Endothelial cell of umbilical vein (primary cell): ENCODE data around the gene OR6K2. TPM values are rescaled to one million over a fixed set of nuclear protein-coding genes. Genes with fewer than 3 reads are reported as not detected.
"Not testable (repeated sequence)": the region's sequence is repeated elsewhere in the genome, so short reads cannot be mapped to it uniquely, and the experiment has no call there.

ENCODE experiments used
- BruUV-seq: library from RNA; stranded (reverse); fragments of 400-500 nt; replicated peaks from 2 replicates; lab custom pipeline; 2021; lab: Mats Ljungman, UMichigan
- CTCF ChIA-PET: fragments of 300-600, 350-600 bp; sonication (Branson Sonifier 250); formaldehyde crosslinking; loops from one replicate; lab custom pipeline; 2021; ENCODE audit warnings: antibody characterized with exemption, inconsistent platforms; lab: Charles Lee
- POLR2A ChIA-PET: fragments of 300-600, 350-600 bp; sonication (Branson Sonifier 250); formaldehyde crosslinking; loops from one replicate; lab custom pipeline; 2021; ENCODE audit warnings: antibody characterized with exemption, inconsistent platforms; lab: Charles Lee
- DNase-seq: peaks from one replicate; pipeline ENCODE4 v3.0.0-alpha.2; 2011; ENCODE audit warnings: low read depth, low spot score
- FAIRE-seq: peaks from 2 replicates; lab custom pipeline; 2011; peaks lifted over from hg19 to GRCh38; lab: Jason Lieb, UNC
- H2AFZ ChIP-seq: 2 replicates; pipeline ENCODE4 v1.6.0; 2012; ENCODE audit warnings: low read depth, low read length, control low read depth, inconsistent platforms
- H3K27ac ChIP-seq: 2 replicates; pipeline ENCODE4 v1.5.1; 2011; ENCODE audit warnings: low read depth, mild to moderate bottlenecking, control low read depth, low read length, moderate library complexity; ENCODE audit not compliant: insufficient read depth
- H3K27me3 ChIP-seq, 2 experiments: 2 replicates each; pipeline versions ENCODE4 v1.6.0 to v1.6.1; 2011; ENCODE audit warnings: low read length in 2 of 2, mixed read lengths in 1 of 2; ENCODE audit not compliant: control insufficient read depth in 2 of 2, insufficient read depth in 2 of 2
- H3K36me3 ChIP-seq, 2 experiments: 2 replicates in 1 of 2; 3 replicates in 1 of 2; pipeline ENCODE4 v1.5.1; 2011; ENCODE audit warnings: low read length in 2 of 2, mild to moderate bottlenecking in 1 of 2, moderate library complexity in 1 of 2; ENCODE audit not compliant: control insufficient read depth in 2 of 2, insufficient read depth in 2 of 2; ENCODE audit errors: extremely low read depth in 1 of 2
- H3K4me1 ChIP-seq: 3 replicates; pipeline ENCODE4 v1.5.1; 2011; ENCODE audit warnings: mild to moderate bottlenecking, low read length; ENCODE audit not compliant: control insufficient read depth, insufficient read depth; ENCODE audit errors: extremely low read depth
- H3K4me2 ChIP-seq: 2 replicates; pipeline ENCODE4 v1.6.1; 2011; ENCODE audit warnings: low read length, control low read depth, mixed read lengths; ENCODE audit not compliant: insufficient read depth
- H3K4me3 ChIP-seq, 3 experiments: fragments of 200-600 bp in 1 of 3; sonication (generic), shearing (Covaris generic) in 1 of 3; replicated peaks in 1 of 3; 2 replicates each; pipeline ENCODE4 v1.5.1; 2011 to 2016; ENCODE audit warnings: control low read depth in 3 of 3, low read length in 3 of 3, mild to moderate bottlenecking in 2 of 3, inconsistent platforms in 1 of 3, low read depth in 1 of 3, moderate library complexity in 1 of 3; ENCODE audit not compliant: insufficient read depth in 1 of 3
- H3K79me2 ChIP-seq: 2 replicates; pipeline ENCODE4 v1.6.0; 2012; ENCODE audit warnings: low read length, inconsistent platforms; ENCODE audit not compliant: control insufficient read depth, insufficient read depth
- H3K9ac ChIP-seq: replicated peaks from 2 replicates; pipeline ENCODE3; 2011; ENCODE audit warnings: low read length, control low read depth; ENCODE audit not compliant: insufficient read depth; ENCODE audit errors: extremely low read depth
- H3K9me1 ChIP-seq: replicated peaks from 3 replicates; pipeline ENCODE4 v1.6.0; 2011; ENCODE audit warnings: mild to moderate bottlenecking, low read length; ENCODE audit not compliant: control insufficient read depth, insufficient read depth; ENCODE audit errors: extremely low read depth
- H3K9me3 ChIP-seq: replicated peaks from 2 replicates; pipeline ENCODE4 v1.5.1; 2012; ENCODE audit warnings: low read length, inconsistent platforms; ENCODE audit not compliant: control insufficient read depth, insufficient read depth
- H4K20me1 ChIP-seq: replicated peaks from 2 replicates; pipeline ENCODE3; 2011; ENCODE audit warnings: mild to moderate bottlenecking, low read length; ENCODE audit not compliant: control insufficient read depth, insufficient read depth; ENCODE audit errors: extremely low read depth
- EZH2 ChIP-seq: IDR thresholded peaks from 2 replicates; pipeline ENCODE4 v1.6.1; 2012; ENCODE audit warnings: borderline replicate concordance, low read depth, mild to moderate bottlenecking, moderate library complexity, low read length, inconsistent platforms; ENCODE audit not compliant: severe bottlenecking
- FOS ChIP-seq: IDR thresholded peaks from 2 replicates; pipeline ENCODE4 v1.6.1; 2011; ENCODE audit warnings: mild to moderate bottlenecking, low read length, moderate library complexity, borderline replicate concordance; ENCODE audit not compliant: insufficient read depth
- GATA2 ChIP-seq: IDR thresholded peaks from 2 replicates; pipeline ENCODE4 v1.7.0; 2011; ENCODE audit warnings: low read depth, mild to moderate bottlenecking, moderate library complexity, mixed read lengths, low read length; ENCODE audit not compliant: insufficient read length, insufficient read depth
- JUN ChIP-seq: IDR thresholded peaks from 2 replicates; pipeline ENCODE4 v1.6.1; 2011; ENCODE audit warnings: borderline replicate concordance, low read depth; ENCODE audit not compliant: insufficient read length, insufficient read depth
- MYC ChIP-seq: IDR thresholded peaks from one replicate; pipeline ENCODE4 v1.6.1; 2011; ENCODE audit warnings: mild to moderate bottlenecking, low read depth, low read length
- POLR2A ChIP-seq: IDR thresholded peaks from 2 replicates; pipeline ENCODE4 v1.6.1; 2012; ENCODE audit warnings: low read depth, mild to moderate bottlenecking, control low read depth, low read length
- POLR2AphosphoS5 ChIP-seq: IDR thresholded peaks from 2 replicates; pipeline ENCODE4 v1.6.1; 2012; ENCODE audit warnings: low read depth, mild to moderate bottlenecking, control low read depth, low read length, moderate library complexity; ENCODE audit not compliant: insufficient read depth
- dilution Hi-C: fragments of 300-500 bp; cut with MboI; formaldehyde crosslinking; loops from one replicate; pipeline ENCODE4 v1.15.0; 2019; ENCODE audit warnings: low sequenced_read_pairs; ENCODE audit not compliant: extremely low pct_ligation_motif_present
- intact Hi-C: fragments of 100-400 bp; cut with micrococcal nuclease; formaldehyde crosslinking; loops from one replicate; pipeline ENCODE4 v1.10.0; 2022
- polyA plus RNA-seq, 4 experiments: library from polyadenylated mRNA; depleted of rRNA in 3 of 4; stranded (reverse) in 3 of 4; unstranded in 1 of 4; fragments of >200 nt; gene quantifications; 2 replicates each; pipeline versions ENCODE4 v1.2.1 to v1.2.3, GENCODE V29; 2011 to 2012; ENCODE audit warnings: missing spikeins in 1 of 4
- total RNA-seq: library from RNA; stranded (reverse); gene quantifications from 2 replicates; pipeline ENCODE4 v1.2.3, GENCODE V29; 2021
- TF ChIP-seq, protein P1 (sequence below), 2 donors: IDR thresholded peaks; 1 replicate in 1 of 2; 2 replicates in 1 of 2; pipeline ENCODE4 v1.5.1; 2011; ENCODE audit warnings: low read length in 2 of 2, mild to moderate bottlenecking in 2 of 2, moderate library complexity in 2 of 2, control low read depth in 1 of 2, inconsistent platforms in 1 of 2, low read depth in 1 of 2; ENCODE audit not compliant: insufficient read depth in 1 of 2; ENCODE audit errors: extremely low read depth in 1 of 2
- TF ChIP-seq, protein P2 (sequence below): IDR thresholded peaks from 2 replicates; pipeline ENCODE4 v1.6.1; 2011; ENCODE audit not compliant: insufficient read depth, insufficient read length

Gene OR6K2
- total and polyA plus RNA-seq, 2 donors (not counting 3 experiments of a cell fraction or from before 2014, with no cell fraction given) = not detected

DNA sequence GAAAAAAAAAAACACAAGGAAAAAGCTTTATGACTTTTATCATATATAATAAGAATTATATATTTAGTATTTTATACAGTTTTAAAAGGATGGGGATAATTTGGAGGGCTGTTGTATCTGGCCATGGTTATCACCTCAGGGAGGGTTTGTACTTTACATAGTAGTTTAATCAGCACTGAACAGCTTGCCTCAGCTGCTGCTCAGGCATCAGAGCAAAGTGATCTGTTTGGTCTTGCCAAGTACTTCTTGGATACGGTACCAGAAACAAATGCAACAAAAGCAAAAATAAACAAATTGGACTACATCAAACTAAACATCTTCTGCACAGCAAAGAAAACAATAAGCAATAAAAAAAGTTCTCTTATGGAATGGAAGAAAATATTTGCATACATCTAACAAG, 11.3 kb downstream of the OR6K2 start:
- H3K9me1 ChIP-seq = no peaks in the 10 kb centered on the region
- dilution Hi-C loops = no loop called here
- ChIA-PET POLR2A (no interaction called here), CTCF (no interaction called here)
- H3K36me3 ChIP-seq = no peaks in the 10 kb centered on the region
- no peaks in the 10 kb centered on the region for H3K79me2 ChIP-seq
- DNase-seq (no peak), FAIRE-seq (no peak)
- no peaks in the 10 kb centered on the region for H3K4me1 ChIP-seq
- intact Hi-C loops = no loop called here
- H3K9ac ChIP-seq = no peak overlapping the region
- no peak overlapping the region for H2AFZ ChIP-seq
- no peak overlapping the region for H3K27ac ChIP-seq
- no peaks in the 10 kb centered on the region for H3K27me3 ChIP-seq
- TF ChIP-seq FOS (no peak), POLR2AphosphoS5 (no peak), MYC (no peak), EZH2 (no peak), JUN (no peak), GATA2 (no peak), POLR2A (no peak)
- TF ChIP-seq, protein P1, sequence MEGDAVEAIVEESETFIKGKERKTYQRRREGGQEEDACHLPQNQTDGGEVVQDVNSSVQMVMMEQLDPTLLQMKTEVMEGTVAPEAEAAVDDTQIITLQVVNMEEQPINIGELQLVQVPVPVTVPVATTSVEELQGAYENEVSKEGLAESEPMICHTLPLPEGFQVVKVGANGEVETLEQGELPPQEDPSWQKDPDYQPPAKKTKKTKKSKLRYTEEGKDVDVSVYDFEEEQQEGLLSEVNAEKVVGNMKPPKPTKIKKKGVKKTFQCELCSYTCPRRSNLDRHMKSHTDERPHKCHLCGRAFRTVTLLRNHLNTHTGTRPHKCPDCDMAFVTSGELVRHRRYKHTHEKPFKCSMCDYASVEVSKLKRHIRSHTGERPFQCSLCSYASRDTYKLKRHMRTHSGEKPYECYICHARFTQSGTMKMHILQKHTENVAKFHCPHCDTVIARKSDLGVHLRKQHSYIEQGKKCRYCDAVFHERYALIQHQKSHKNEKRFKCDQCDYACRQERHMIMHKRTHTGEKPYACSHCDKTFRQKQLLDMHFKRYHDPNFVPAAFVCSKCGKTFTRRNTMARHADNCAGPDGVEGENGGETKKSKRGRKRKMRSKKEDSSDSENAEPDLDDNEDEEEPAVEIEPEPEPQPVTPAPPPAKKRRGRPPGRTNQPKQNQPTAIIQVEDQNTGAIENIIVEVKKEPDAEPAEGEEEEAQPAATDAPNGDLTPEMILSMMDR (IDR thresholded peaks at IDR 0.05; ENCODE audit: extremely low read depth in 1 of 2, insufficient read depth in 1 of 2, low read depth in 1 of 2, low read length in 2 of 2) = no peak
- TF ChIP-seq, protein P2, sequence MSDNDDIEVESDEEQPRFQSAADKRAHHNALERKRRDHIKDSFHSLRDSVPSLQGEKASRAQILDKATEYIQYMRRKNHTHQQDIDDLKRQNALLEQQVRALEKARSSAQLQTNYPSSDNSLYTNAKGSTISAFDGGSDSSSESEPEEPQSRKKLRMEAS = no peak
- no peaks in the 10 kb centered on the region for H3K9me3 ChIP-seq
- no peak overlapping the region for H3K4me3 ChIP-seq
- no peak overlapping the region for H3K4me2 ChIP-seq
- no peaks in the 10 kb centered on the region for H4K20me1 ChIP-seq
- no TSS peak for BruUV-seq

DNA sequence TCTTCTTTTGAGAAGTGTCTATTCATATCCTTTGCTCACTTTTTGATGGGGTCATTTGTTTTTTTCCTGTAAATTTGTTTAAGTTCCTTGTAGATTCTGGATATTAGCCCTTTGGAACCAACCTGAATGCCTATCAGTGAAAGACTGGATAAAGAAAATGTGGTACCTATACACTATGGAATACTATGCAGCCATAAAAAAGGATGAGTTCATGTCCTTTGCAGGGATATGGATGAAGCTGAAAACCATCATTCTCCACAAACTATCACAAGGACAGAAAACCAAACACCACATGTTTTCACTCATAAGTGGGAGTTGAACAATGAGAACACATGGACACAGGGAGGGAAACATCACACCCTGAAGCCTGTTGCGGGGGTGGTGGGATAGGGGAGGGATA, 12.1 kb downstream of the OR6K2 start:
- dilution Hi-C loops, H3K27ac ChIP-seq, H3K9ac ChIP-seq, H3K9me1 ChIP-seq, FAIRE-seq, H3K4me2 ChIP-seq, DNase-seq, H3K27me3 ChIP-seq, H4K20me1 ChIP-seq, POLR2A ChIA-PET, H3K36me3 ChIP-seq, H3K4me3 ChIP-seq, BruUV-seq, H3K9me3 ChIP-seq, H3K4me1 ChIP-seq, H2AFZ ChIP-seq, CTCF ChIA-PET, intact Hi-C loops, H3K79me2 ChIP-seq: not testable (repeated sequence)
